ENCODE data around the gene LYZL1. TPM values are rescaled to one million over a fixed set of nuclear protein-coding genes. Genes with fewer than 3 reads are reported as not detected.

LYZL1 gene
- total and polyA plus RNA-seq, 2 of the 8 experiments (the other 6 are each of a cell fraction or from before 2014, with no cell fraction given), result not detected

- TF ChIP-seq HDAC6 (IDR thresholded peaks at IDR 0.05; ENCODE audit: low read depth, low read length) (no peak), RFX5 (IDR thresholded peaks at IDR 0.05; ENCODE audit: borderline replicate concordance, low read depth, low read length) (no peak), SIRT6 (IDR thresholded peaks at IDR 0.05; ENCODE audit: low read length) (no peak), NANOG (IDR thresholded peaks at IDR 0.05; ENCODE audit: insufficient read depth, low read depth, low read length, poor library complexity, severe bottlenecking) (no peak)
These were observed 33.8 kb upstream of the LYZL1 start (continued) for GRCh38 chr10:29255104-29255503.

All from H1 (cell line).